Measurements from ENCODE around the gene UBE2U. TPM values are rescaled to one million over a fixed set of nuclear protein-coding genes. Genes with fewer than 3 reads are reported as not detected.

UBE2U gene
- total RNA-seq, 1 donor from 2014 or later, result not detected

GRCh38 chr1:64292399-64292798 is 89.0 kb downstream of the UBE2U start:
- Histone ChIP-seq H3K27me3 (no peaks in the 10 kb centered on the region), H3K4me1 (no peaks in the 10 kb centered on the region), H3K4me3 (no peak overlapping the region), H3K9me3 (no peaks in the 10 kb centered on the region), H3K36me3 (no peaks in the 10 kb centered on the region), H3K27ac (no peak overlapping the region)
- intact Hi-C loops (cut with DNase I), result no loop called here
- TF ChIP-seq, protein P1, sequence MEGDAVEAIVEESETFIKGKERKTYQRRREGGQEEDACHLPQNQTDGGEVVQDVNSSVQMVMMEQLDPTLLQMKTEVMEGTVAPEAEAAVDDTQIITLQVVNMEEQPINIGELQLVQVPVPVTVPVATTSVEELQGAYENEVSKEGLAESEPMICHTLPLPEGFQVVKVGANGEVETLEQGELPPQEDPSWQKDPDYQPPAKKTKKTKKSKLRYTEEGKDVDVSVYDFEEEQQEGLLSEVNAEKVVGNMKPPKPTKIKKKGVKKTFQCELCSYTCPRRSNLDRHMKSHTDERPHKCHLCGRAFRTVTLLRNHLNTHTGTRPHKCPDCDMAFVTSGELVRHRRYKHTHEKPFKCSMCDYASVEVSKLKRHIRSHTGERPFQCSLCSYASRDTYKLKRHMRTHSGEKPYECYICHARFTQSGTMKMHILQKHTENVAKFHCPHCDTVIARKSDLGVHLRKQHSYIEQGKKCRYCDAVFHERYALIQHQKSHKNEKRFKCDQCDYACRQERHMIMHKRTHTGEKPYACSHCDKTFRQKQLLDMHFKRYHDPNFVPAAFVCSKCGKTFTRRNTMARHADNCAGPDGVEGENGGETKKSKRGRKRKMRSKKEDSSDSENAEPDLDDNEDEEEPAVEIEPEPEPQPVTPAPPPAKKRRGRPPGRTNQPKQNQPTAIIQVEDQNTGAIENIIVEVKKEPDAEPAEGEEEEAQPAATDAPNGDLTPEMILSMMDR (IDR thresholded peaks at IDR 0.05), result no peak
- DNase-seq (ENCODE audit: low spot score in 2 of 2), result no peak

- Histone ChIP-seq H3K4me1 (no peaks in the 10 kb centered on the region), H3K9me3 (no peaks in the 10 kb centered on the region), H3K36me3 (no peaks in the 10 kb centered on the region), H3K27me3 (no peaks in the 10 kb centered on the region), H3K4me3 (no peak overlapping the region), H3K27ac (no peak overlapping the region)
- intact Hi-C loops (cut with DNase I), result no loop called here
- TF ChIP-seq, protein P1 (IDR thresholded peaks at IDR 0.05), result no peak
- DNase-seq (ENCODE audit: low spot score in 2 of 2), result no peak
These were observed 90.4 kb downstream of the UBE2U start for GRCh38 chr1:64293820-64294219.

DNA sequence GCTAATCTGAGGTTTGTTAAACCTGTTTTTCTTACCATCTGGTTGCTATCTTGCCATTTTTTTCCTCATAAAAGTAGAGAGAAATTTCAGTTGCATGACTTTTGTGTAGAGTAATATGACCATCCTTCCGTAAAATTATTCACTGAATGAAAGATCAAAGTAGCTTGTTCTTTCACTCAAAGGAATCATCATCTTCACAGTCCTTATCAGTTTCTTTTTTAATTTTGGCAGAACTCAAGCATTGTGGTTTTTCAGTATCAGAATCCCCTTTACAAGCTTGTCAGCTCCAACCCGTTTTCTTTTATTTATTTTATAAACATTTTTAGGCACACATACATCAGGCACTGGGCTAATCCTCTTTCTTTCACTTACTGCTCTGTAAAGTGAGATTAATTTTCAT is 91.7 kb downstream of the UBE2U start:
- TF ChIP-seq, protein P1 (IDR thresholded peaks at IDR 0.05), result no peak
- Histone ChIP-seq H3K4me3 (no peak overlapping the region), H3K4me1 (no peaks in the 10 kb centered on the region), H3K27ac (no peak overlapping the region), H3K36me3 (no peaks in the 10 kb centered on the region), H3K27me3 (no peaks in the 10 kb centered on the region), H3K9me3 (no peaks in the 10 kb centered on the region)
- intact Hi-C loops (cut with DNase I), result no loop called here
- DNase-seq (ENCODE audit: low spot score in 2 of 2), result no peak

DNA sequence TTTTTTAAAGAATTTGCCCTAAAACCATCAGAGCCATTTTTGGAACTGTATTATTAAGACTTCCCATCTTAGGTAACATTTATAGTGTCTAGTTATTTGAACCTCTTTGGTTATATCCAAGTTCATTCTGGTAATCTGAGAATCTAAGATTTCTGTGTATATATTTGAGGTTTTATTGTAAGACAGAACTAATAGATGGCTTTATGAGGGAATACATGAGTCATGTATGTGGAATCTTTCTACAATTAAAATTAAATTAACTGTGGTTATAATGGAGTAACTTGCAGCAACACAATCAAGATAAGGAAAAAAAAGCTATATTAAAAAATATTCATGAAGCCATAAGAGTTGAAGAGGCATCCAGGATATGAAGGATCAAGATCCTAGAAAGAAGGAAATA is 92.1 kb downstream of the UBE2U start:
- H3K27ac ChIP-seq, result no peak overlapping the region
- no peak for DNase-seq (ENCODE audit: low spot score in 2 of 2)
- TF ChIP-seq, protein P1 (IDR thresholded peaks at IDR 0.05), result no peak
- no peaks in the 10 kb centered on the region for H3K36me3 ChIP-seq
- H3K27me3 ChIP-seq, result no peaks in the 10 kb centered on the region
- no peaks in the 10 kb centered on the region for H3K9me3 ChIP-seq
- no peaks in the 10 kb centered on the region for H3K4me1 ChIP-seq
- intact Hi-C loops (cut with DNase I), result no loop called here
- H3K4me3 ChIP-seq, result no peak overlapping the region

- Histone ChIP-seq H3K9me3 (no peaks in the 10 kb centered on the region), H3K27me3 (no peaks in the 10 kb centered on the region), H3K27ac (no peak overlapping the region), H3K4me1 (no peaks in the 10 kb centered on the region), H3K4me3 (no peak overlapping the region), H3K36me3 (no peaks in the 10 kb centered on the region)
- TF ChIP-seq, protein P1 (IDR thresholded peaks at IDR 0.05), result no peak
- intact Hi-C loops (cut with DNase I), result no loop called here
- no peak for DNase-seq (ENCODE audit: low spot score in 2 of 2)
These were observed 93.0 kb downstream of the UBE2U start for GRCh38 chr1:64296459-64296858.

GRCh38 chr1:64302194-64302593 is 98.8 kb downstream of the UBE2U start:
- Histone ChIP-seq H3K27me3 (no peaks in the 10 kb centered on the region), H3K4me3 (no peak overlapping the region), H3K36me3 (no peaks in the 10 kb centered on the region), H3K9me3 (no peaks in the 10 kb centered on the region), H3K27ac (no peak overlapping the region), H3K4me1 (no peaks in the 10 kb centered on the region)
- no peak for DNase-seq (ENCODE audit: low spot score in 2 of 2)
- intact Hi-C loops (cut with DNase I), result no loop called here
- TF ChIP-seq, protein P1 (IDR thresholded peaks at IDR 0.05), result no peak

Data from ascending aorta (tissue), 2 donors.